ENCODE results near the gene LMNTD1. TPM values are rescaled to one million over a fixed set of nuclear protein-coding genes. Genes with fewer than 3 reads are reported as not detected.
A peak's percentile ranks its signal among the peaks of the same experiment; 100 is the strongest.

Gene LMNTD1
- total and polyA plus RNA-seq, 3 donors from 2014 or later = 10.8 to 22.9 (median 18.7) TPM

DNA sequence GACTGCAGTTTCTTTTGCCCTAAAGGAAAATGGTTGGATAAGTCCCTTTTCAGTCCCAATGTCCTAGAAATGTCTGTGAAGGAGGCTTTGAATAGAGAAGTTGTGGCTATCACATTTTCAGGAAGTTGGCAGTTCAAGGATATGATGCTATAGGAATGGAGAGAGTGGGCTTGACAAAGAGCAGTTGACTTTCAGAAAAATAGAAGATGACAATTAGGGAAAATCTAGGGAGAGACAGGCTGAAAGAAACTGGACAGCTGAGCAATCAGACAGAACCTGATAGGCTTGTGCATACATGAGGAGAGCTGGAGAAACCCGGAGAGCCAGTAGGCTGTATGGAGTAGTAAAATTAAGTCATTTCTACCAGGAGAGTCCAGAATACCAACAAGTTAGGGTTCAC, 50.5 kb downstream of the LMNTD1 start:
- H3K4me3 ChIP-seq = no peak overlapping the region
- 79 to 87% methylated on average over 1 of the region's 1 CpG for WGBS, 2 donors
- H3K36me3 ChIP-seq (ENCODE audit: low read depth, missing control alignments) = no peaks in the 10 kb centered on the region
- intact Hi-C loops (cut with DNase I; ENCODE audit: low total_unique reads) = no loop called here
- H3K27me3 ChIP-seq = no peaks in the 10 kb centered on the region
- no peaks in the 10 kb centered on the region for H3K9me3 ChIP-seq
- H3K4me1 ChIP-seq = no peaks in the 10 kb centered on the region
- no peak overlapping the region for H3K27ac ChIP-seq
- DNase-seq = no peak
- TF ChIP-seq, protein P1, sequence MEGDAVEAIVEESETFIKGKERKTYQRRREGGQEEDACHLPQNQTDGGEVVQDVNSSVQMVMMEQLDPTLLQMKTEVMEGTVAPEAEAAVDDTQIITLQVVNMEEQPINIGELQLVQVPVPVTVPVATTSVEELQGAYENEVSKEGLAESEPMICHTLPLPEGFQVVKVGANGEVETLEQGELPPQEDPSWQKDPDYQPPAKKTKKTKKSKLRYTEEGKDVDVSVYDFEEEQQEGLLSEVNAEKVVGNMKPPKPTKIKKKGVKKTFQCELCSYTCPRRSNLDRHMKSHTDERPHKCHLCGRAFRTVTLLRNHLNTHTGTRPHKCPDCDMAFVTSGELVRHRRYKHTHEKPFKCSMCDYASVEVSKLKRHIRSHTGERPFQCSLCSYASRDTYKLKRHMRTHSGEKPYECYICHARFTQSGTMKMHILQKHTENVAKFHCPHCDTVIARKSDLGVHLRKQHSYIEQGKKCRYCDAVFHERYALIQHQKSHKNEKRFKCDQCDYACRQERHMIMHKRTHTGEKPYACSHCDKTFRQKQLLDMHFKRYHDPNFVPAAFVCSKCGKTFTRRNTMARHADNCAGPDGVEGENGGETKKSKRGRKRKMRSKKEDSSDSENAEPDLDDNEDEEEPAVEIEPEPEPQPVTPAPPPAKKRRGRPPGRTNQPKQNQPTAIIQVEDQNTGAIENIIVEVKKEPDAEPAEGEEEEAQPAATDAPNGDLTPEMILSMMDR (IDR thresholded peaks at IDR 0.05) = no peak
- TF ChIP-seq POLR2A (IDR thresholded peaks at IDR 0.05) = no peak

DNA sequence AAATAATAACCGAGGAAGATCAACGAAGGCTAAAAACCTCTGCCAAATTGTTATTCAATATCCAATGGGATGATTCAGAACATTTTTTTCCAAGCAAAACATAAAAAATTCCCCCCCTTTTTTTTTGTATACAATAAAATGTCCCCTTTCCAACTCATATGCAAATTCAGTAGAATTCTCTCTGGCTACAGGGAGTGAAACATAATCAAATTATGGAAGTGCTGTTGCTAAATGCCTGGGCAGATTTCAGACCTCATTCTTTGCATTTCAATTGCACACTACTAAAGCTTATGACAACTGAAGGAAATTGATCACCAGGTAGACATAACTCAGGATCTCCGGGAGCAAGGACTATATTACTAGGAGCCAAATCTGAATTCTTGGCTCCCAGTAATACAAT, 51.0 kb downstream of the LMNTD1 start:
- intact Hi-C loops (cut with DNase I; ENCODE audit: low total_unique reads) = no loop called here
- H3K36me3 ChIP-seq (ENCODE audit: low read depth, missing control alignments) = no peaks in the 10 kb centered on the region
- H3K27me3 ChIP-seq = no peaks in the 10 kb centered on the region
- 95% methylated on average over 3 of the region's 3 CpGs for WGBS, 2 donors
- H3K27ac ChIP-seq = no peak overlapping the region
- no peak overlapping the region for H3K4me3 ChIP-seq
- no peak for DNase-seq
- TF ChIP-seq POLR2A (IDR thresholded peaks at IDR 0.05) = no peak
- TF ChIP-seq, protein P1 (IDR thresholded peaks at IDR 0.05) = no peak
- H3K4me1 ChIP-seq = no peaks in the 10 kb centered on the region
- no peaks in the 10 kb centered on the region for H3K9me3 ChIP-seq

DNA sequence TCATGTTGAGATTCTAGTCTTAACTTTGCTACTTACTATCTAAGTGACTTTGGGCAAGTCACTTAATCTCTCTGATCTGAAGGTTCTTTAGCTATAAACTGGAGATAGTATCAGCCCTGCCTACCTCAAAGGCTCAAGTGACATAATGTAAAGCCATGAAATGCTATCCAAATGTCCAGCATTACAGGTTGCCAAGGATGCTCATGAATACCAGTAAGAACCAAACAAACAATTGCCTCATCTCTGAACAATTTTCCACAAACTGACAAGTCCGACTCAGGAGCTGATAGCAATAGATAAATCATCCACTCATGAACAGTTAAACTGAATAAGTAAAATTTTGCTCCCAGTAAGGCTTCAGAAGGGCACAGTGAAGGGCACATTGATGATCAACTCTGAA, 51.5 kb downstream of the LMNTD1 start:
- 67% methylated on average over 1 of the region's 1 CpG for WGBS, 2 donors
- intact Hi-C loops (cut with DNase I; ENCODE audit: low total_unique reads) = no loop called here
- TF ChIP-seq, protein P1 (IDR thresholded peaks at IDR 0.05) = no peak
- TF ChIP-seq POLR2A (IDR thresholded peaks at IDR 0.05) = no peak
- Histone ChIP-seq H3K9me3 (no peaks in the 10 kb centered on the region), H3K4me1 (no peaks in the 10 kb centered on the region), H3K27me3 (no peaks in the 10 kb centered on the region), H3K27ac (no peak overlapping the region), H3K36me3 (ENCODE audit: low read depth, missing control alignments) (no peaks in the 10 kb centered on the region), H3K4me3 (no peak overlapping the region)
- no peak for DNase-seq

DNA sequence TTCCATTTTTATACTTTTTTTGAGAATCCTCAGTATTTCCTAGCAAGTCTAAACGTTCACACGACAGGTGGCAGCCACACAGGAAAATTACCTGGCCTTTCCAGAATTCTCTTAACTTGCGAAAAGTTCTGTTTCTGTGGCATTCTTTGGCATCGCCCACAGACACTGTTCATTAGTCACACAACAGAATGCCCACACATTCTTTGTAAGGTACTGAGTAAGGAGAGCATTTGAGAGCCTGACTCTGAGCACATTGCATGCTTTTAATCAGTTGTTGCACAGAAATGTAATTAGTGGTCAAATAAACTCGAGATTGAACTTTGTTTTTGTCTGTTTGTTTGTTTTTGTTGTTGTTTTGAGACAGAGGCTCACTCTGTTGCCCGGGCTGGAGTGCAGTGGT, 52.4 kb downstream of the LMNTD1 start:
- no peak for DNase-seq
- WGBS, 2 donors = 82 to 84% methylated on average over 6 of the region's 6 CpGs
- intact Hi-C loops (cut with DNase I; ENCODE audit: low total_unique reads) = no loop called here
- no peak overlapping the region for H3K27ac ChIP-seq
- H3K36me3 ChIP-seq (ENCODE audit: low read depth, missing control alignments) = no peaks in the 10 kb centered on the region
- no peak overlapping the region for H3K4me3 ChIP-seq
- no peaks in the 10 kb centered on the region for H3K9me3 ChIP-seq
- H3K27me3 ChIP-seq = no peaks in the 10 kb centered on the region
- H3K4me1 ChIP-seq = no peaks in the 10 kb centered on the region
- TF ChIP-seq, protein P1 (IDR thresholded peaks at IDR 0.05) = no peak
- TF ChIP-seq POLR2A (IDR thresholded peaks at IDR 0.05) = no peak

DNA sequence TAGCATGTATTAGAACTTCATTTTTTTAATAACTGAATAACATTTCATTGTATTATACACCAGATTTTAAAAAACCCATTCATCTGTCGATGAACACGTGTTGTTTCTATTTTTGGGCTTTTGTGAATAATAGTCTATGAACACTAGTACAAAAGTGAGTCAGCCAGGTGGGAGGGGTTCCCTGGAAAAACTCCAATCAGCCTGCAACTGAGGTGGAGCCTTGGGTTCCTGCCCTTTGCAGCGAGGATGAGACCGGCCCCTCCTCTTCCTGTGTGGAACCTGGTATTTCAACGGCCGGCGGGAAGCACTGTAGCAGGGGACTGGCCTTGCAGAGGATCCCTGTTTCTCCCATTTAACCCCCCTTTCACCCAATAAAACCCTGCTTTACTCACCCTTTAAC, 56.1 kb downstream of the LMNTD1 start:
- Histone ChIP-seq H3K4me1 (no peaks in the 10 kb centered on the region), H3K4me3 (no peak overlapping the region), H3K36me3 (ENCODE audit: low read depth, missing control alignments) (no peaks in the 10 kb centered on the region), H3K27ac (no peak overlapping the region), H3K9me3 (no peaks in the 10 kb centered on the region), H3K27me3 (no peaks in the 10 kb centered on the region)
- WGBS, 2 donors = 61 to 89% methylated on average over 7 of the region's 7 CpGs
- TF ChIP-seq POLR2A (IDR thresholded peaks at IDR 0.05) = no peak
- TF ChIP-seq, protein P1 (IDR thresholded peaks at IDR 0.05) = no peak
- peak; percentile 51 for DNase-seq
- intact Hi-C loops (cut with DNase I; ENCODE audit: low total_unique reads) = no loop called here
